Subcutaneous adipose tissue (tissue), 4 donors: ENCODE results near the gene OTOL1. TPM values are rescaled to one million over a fixed set of nuclear protein-coding genes. Genes with fewer than 3 reads are reported as not detected.

Source experiments
- CTCF ChIP-seq: fragments of 450-650 bp; IDR thresholded peaks from one replicate; pipeline ENCODE4 v1.5.1; 2016; ENCODE audit warnings: low read depth, mild to moderate bottlenecking, control low read depth, antibody characterized with exemption, moderate library complexity
- total RNA-seq, 4 donors: library from RNA; depleted of rRNA; stranded (reverse); fragments of >200 nt; gene quantifications; one replicate each; pipeline ENCODE4 v1.1.0, GENCODE V29; 2016

The OTOL1 gene
- total RNA-seq, 4 donors from 2014 or later, result not detected

GRCh38 chr3:161474741-161475140, 21.9 kb upstream of the OTOL1 start:
- TF ChIP-seq CTCF, result no peak

- TF ChIP-seq CTCF, result no peak
These were observed 21.4 kb upstream of the OTOL1 start for GRCh38 chr3:161475206-161475605.

DNA sequence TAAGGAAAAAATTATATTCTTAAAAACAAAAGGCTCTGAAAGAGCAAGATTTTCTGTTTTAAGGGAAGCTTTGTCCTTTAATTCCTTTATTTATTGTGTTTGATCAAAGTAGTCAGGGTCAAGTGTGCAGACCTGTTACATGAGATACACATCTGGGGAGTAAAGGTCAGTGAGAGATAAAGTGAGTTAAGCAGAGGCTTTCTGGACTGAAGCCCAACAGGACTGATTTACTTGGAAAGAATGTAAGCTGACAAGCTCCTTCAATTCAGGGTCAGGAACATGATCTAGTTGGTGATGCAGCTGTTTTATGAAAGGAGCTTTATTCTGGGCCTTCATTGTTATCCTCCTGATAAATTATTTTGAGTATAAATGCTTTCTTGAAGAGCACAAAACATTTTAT, 20.7 kb upstream of the OTOL1 start:
- no peak for TF ChIP-seq CTCF

DNA sequence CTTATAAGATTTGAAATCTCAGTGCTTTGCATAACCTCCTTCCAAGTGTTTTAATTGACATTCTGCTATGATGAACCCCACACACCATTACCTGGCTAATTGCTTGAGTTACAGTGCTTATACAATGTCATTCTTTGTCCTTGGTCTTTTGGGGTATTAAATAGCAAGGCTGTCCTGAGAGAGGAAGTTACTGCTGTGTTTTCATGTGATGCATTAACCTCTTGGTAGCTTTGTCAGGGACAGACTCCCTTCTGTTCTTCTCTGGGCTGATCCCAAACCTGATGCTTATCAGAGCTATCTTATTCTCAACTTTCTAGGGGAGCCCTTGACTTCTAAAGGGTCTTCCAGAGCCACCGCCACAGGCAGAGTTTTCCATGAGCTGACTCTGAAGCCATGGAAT, 12.4 kb upstream of the OTOL1 start:
- TF ChIP-seq CTCF, result no peak

GRCh38 chr3:161489395-161489794, 7.2 kb upstream of the OTOL1 start:
- TF ChIP-seq CTCF, result no peak

GRCh38 chr3:161498259-161498921, 1.8 kb downstream of the OTOL1 start:
- no peak for TF ChIP-seq CTCF

DNA sequence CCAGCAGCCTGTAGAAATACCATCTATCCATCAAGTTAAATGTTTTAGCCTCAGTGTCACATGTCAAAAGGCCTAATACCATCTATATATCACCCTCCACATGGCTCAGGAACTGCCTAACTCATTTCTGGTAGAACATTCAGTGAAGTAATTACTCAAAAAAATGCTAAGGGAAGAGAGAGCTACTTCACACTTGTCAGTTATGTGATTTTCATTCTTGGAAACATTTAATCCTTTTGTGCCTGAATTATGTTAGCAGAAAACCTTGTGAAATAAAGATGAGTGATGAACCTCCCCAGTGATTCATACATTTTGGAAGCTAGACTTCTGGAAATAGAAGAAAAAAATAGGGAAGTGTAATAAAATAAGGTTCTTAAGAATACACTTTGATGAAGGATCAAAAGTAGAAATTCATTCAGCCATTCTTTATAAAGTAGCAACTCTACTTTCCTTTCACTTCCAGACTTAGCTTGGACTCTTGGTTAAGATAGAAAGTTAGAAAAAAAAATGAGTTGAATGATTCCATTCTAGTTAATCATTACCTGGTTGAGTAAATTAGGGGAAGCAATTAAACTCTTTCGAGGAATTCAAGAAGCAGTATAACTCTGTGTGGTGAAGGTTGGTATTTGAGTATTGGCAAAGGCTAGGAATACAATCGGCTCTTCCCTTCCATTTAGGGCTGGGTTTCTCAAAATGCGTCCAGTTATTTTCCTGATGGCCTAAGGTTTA, 3.6 kb downstream of the OTOL1 start:
- no peak for TF ChIP-seq CTCF
